Glutamatergic neuron (in vitro differentiated cells): ENCODE data around the gene CTBP2. TPM values are rescaled to one million over a fixed set of nuclear protein-coding genes. Genes with fewer than 3 reads are reported as not detected.

Experiments used
- DNase-seq: peaks from one replicate; pipeline ENCODE4 v3.0.0; 2022
- H3K27ac Mint-ChIP-seq: one replicate; pipeline ENCODE4 v1.8.0; 2020; ENCODE audit warnings: mild to moderate bottlenecking, mixed read lengths, inconsistent platforms; ENCODE audit not compliant: unreplicated experiment
- H3K27me3 Mint-ChIP-seq: one replicate; pipeline ENCODE4 v1.8.0; 2020; ENCODE audit warnings: mild to moderate bottlenecking, moderate library complexity, mixed read lengths, inconsistent platforms; ENCODE audit not compliant: unreplicated experiment
- H3K36me3 Mint-ChIP-seq: one replicate; pipeline ENCODE4 v1.8.0; 2020; ENCODE audit warnings: mild to moderate bottlenecking, mixed read lengths, inconsistent platforms; ENCODE audit not compliant: unreplicated experiment
- H3K4me1 Mint-ChIP-seq: one replicate; pipeline ENCODE4 v1.8.0; 2020; ENCODE audit warnings: mild to moderate bottlenecking, low read depth, mixed read lengths, inconsistent platforms; ENCODE audit not compliant: unreplicated experiment
- H3K4me3 Mint-ChIP-seq: one replicate; pipeline ENCODE4 v1.8.0; 2020; ENCODE audit warnings: mild to moderate bottlenecking, mixed read lengths, inconsistent platforms; ENCODE audit not compliant: unreplicated experiment
- H3K9me3 Mint-ChIP-seq: one replicate; pipeline ENCODE4 v1.8.0; 2020; ENCODE audit warnings: mild to moderate bottlenecking, moderate library complexity, mixed read lengths, inconsistent platforms; ENCODE audit not compliant: unreplicated experiment
- CTCF ChIP-seq: fragments of 200-600 bp; sonication (generic); IDR thresholded peaks from one replicate; pipeline ENCODE4 v1.5.0; 2021; ENCODE audit not compliant: partially characterized antibody, unreplicated experiment
- total RNA-seq: library from RNA; stranded (reverse); fragmentation: NEBNext Ultra II Directional; extraction: Animal tissue kit (Norgen Biotek cat#: 25700); gene quantifications from one replicate; pipeline ENCODE4 v1.2.1, GENCODE V29; 2021; ENCODE audit not compliant: unreplicated experiment

CTBP2 gene
- total RNA-seq, 1 donor from 2014 or later: 174 TPM

- no peak for TF ChIP-seq CTCF
- no peak for DNase-seq
- Mint-ChIP-seq H3K4me3 (no peak overlapping the region), H3K36me3 (no peaks in the 10 kb centered on the region), H3K27me3 (peaks cover 24% of the 10 kb centered on the region), H3K4me1 (peaks cover 17% of the 10 kb centered on the region), H3K9me3 (peaks cover 15% of the 10 kb centered on the region), H3K27ac (peak overlapping the region; percentile 90)
Measured at GRCh38 chr10:124999433-125000365, 160.7 kb downstream of the CTBP2 start.

- no peak for TF ChIP-seq CTCF
- Mint-ChIP-seq H3K4me1 (peaks cover 13% of the 10 kb centered on the region), H3K4me3 (no peak overlapping the region), H3K9me3 (peaks cover 15% of the 10 kb centered on the region), H3K27me3 (peaks cover 27% of the 10 kb centered on the region), H3K36me3 (no peaks in the 10 kb centered on the region), H3K27ac (no peak overlapping the region)
- no peak for DNase-seq
Measured at GRCh38 chr10:124998624-124999291, 161.6 kb downstream of the CTBP2 start.

- H3K9me3 Mint-ChIP-seq: peaks cover 18% of the 10 kb centered on the region
- H3K27ac Mint-ChIP-seq: peak overlapping the region; percentile 6
- H3K4me1 Mint-ChIP-seq: peaks cover 12% of the 10 kb centered on the region
- DNase-seq: no peak
- H3K27me3 Mint-ChIP-seq: peaks cover 27% of the 10 kb centered on the region
- no peaks in the 10 kb centered on the region for H3K36me3 Mint-ChIP-seq
- no peak for TF ChIP-seq CTCF
- no peak overlapping the region for H3K4me3 Mint-ChIP-seq
Measured at GRCh38 chr10:124997771-124998623, 162.4 kb downstream of the CTBP2 start.

GRCh38 chr10:124997306-124997705, 163.1 kb downstream of the CTBP2 start:
- H3K27ac Mint-ChIP-seq: peak overlapping the region; percentile 6
- TF ChIP-seq CTCF: no peak
- H3K4me3 Mint-ChIP-seq: no peak overlapping the region
- DNase-seq: no peak
- peaks cover 18% of the 10 kb centered on the region for H3K9me3 Mint-ChIP-seq
- H3K4me1 Mint-ChIP-seq: peaks cover 10% of the 10 kb centered on the region
- H3K36me3 Mint-ChIP-seq: no peaks in the 10 kb centered on the region
- H3K27me3 Mint-ChIP-seq: peaks cover 27% of the 10 kb centered on the region
